GM12892 (cell line): ENCODE results near the gene CDX1.

Source experiments
- POLR2A ChIP-seq: IDR thresholded peaks from 2 replicates; pipeline ENCODE4 v1.6.1; 2011; ENCODE audit warnings: low read depth, low read length, control low read depth
- TAF1 ChIP-seq: IDR thresholded peaks from 2 replicates; pipeline ENCODE4 v1.6.1; 2011; ENCODE audit warnings: low read depth, mild to moderate bottlenecking, control low read depth, low read length, borderline replicate concordance

GRCh38 chr5:150190503-150190979 lies 24.0 kb downstream of the CDX1 start:
- TF ChIP-seq TAF1, result no peak
- no peak for TF ChIP-seq POLR2A
